Measurements from ENCODE around the gene PLCD1. TPM values are rescaled to one million over a fixed set of nuclear protein-coding genes. Genes with fewer than 3 reads are reported as not detected.

The PLCD1 gene
- total RNA-seq, 1 donor from 2014 or later, result 6.9 TPM

GRCh38 chr3:38000242-38000916, 29.1 kb downstream of the PLCD1 start:
- H3K36me3 Mint-ChIP-seq (ENCODE audit: low read depth), result peaks cover 49% of the 10 kb centered on the region
- DNase-seq (ENCODE audit: low spot score), result no peak
- H3K9me3 Mint-ChIP-seq, result no peaks in the 10 kb centered on the region
- peak overlapping the region; percentile 8 for H3K27ac Mint-ChIP-seq
- peaks cover 39% of the 10 kb centered on the region for H3K4me1 Mint-ChIP-seq (ENCODE audit: low read depth)
- H3K27me3 Mint-ChIP-seq (ENCODE audit: low read depth), result no peaks in the 10 kb centered on the region
- intact Hi-C loops (cut with micrococcal nuclease), result no loop called here
- H3K4me3 Mint-ChIP-seq (ENCODE audit: low read depth), result no peak overlapping the region

DNA sequence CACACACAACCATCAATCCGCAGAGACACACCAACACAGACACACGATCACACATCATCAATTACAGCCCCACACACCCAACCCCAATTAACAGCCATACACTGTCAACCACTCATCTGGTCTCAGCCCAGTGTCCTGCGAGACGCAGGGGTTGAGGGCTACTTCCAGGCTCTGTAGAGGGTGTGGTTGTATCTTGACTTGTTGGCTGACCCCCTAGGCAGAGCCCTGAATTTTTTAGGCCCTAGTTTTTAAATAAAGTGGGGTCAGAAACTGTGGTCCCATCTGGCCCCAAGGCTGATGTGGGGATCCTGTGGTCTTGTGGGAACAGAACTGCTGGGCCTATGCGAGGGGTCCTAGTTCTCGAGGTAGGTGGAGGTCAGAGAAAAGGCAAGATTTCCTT, 29.6 kb downstream of the PLCD1 start:
- H3K36me3 Mint-ChIP-seq (ENCODE audit: low read depth), result peaks cover 45% of the 10 kb centered on the region
- intact Hi-C loops (cut with micrococcal nuclease), result no loop called here
- H3K27me3 Mint-ChIP-seq (ENCODE audit: low read depth), result no peaks in the 10 kb centered on the region
- H3K4me1 Mint-ChIP-seq (ENCODE audit: low read depth), result peaks cover 44% of the 10 kb centered on the region
- DNase-seq (ENCODE audit: low spot score), result no peak
- H3K4me3 Mint-ChIP-seq (ENCODE audit: low read depth), result no peak overlapping the region
- H3K9me3 Mint-ChIP-seq, result no peaks in the 10 kb centered on the region
- H3K27ac Mint-ChIP-seq, result peak overlapping the region; percentile 37

DNA sequence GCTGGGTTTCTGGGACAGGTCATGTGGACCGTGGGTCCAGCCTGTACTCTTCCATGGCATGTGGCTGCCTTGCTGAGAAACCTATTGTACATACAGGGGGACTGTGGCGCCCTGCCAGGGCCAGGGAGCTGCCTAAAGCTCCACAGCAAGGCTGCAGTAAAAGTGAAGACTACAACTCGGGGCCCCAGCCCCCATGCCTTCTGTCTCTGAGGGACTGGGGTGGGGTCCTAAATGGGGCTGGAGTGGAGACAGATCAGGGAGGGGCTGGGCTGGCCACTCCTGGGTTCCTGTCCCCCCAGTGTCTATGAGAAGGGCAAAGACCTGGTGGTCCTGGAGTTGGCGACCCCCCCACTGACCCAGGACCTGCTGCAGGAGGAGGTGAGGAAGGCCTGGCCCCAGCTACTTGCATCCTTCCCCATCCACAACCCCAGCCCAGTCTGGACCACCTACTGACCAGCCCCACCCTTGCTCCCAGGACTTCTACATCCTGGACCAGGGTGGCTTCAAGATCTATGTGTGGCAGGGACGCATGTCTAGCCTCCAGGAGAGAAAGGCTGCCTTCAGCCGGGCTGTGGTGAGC, 31.6 kb downstream of the PLCD1 start:
- H3K27me3 Mint-ChIP-seq (ENCODE audit: low read depth), result no peaks in the 10 kb centered on the region
- DNase-seq (ENCODE audit: low spot score), result no peak
- intact Hi-C loops (cut with micrococcal nuclease), result no loop called here
- peaks cover 35% of the 10 kb centered on the region for H3K36me3 Mint-ChIP-seq (ENCODE audit: low read depth)
- no peaks in the 10 kb centered on the region for H3K9me3 Mint-ChIP-seq
- H3K4me1 Mint-ChIP-seq (ENCODE audit: low read depth), result peaks cover 48% of the 10 kb centered on the region
- H3K27ac Mint-ChIP-seq, result peak overlapping the region; percentile 83
- H3K4me3 Mint-ChIP-seq (ENCODE audit: low read depth), result no peak overlapping the region

DNA sequence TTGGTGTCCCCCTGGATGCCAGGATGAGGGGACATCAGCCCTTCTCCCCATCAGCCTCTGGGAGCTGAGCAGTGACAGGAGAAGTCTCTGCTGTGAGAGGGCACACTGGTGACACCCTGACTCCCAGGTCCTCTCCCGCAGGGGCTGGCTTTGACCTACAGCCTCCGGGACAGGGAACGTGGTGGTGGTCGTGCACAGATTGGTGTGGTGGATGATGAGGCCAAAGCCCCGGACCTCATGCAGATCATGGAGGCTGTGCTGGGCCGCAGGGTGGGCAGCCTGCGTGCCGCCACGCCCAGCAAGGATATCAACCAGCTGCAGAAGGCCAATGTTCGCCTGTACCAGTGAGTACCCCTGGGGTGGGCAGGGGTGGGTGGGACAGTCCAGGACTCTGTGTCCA, 32.1 kb downstream of the PLCD1 start:
- H3K9me3 Mint-ChIP-seq, result no peaks in the 10 kb centered on the region
- intact Hi-C loops (cut with micrococcal nuclease), result no loop called here
- peaks cover 33% of the 10 kb centered on the region for H3K36me3 Mint-ChIP-seq (ENCODE audit: low read depth)
- no peaks in the 10 kb centered on the region for H3K27me3 Mint-ChIP-seq (ENCODE audit: low read depth)
- H3K4me1 Mint-ChIP-seq (ENCODE audit: low read depth), result peaks cover 48% of the 10 kb centered on the region
- H3K27ac Mint-ChIP-seq, result no peak overlapping the region
- DNase-seq (ENCODE audit: low spot score), result no peak
- H3K4me3 Mint-ChIP-seq (ENCODE audit: low read depth), result no peak overlapping the region

GRCh38 chr3:37996785-37997301, 32.6 kb downstream of the PLCD1 start:
- Mint-ChIP-seq H3K9me3 (no peaks in the 10 kb centered on the region), H3K27me3 (ENCODE audit: low read depth) (no peaks in the 10 kb centered on the region), H3K27ac (peak overlapping the region; percentile 69), H3K36me3 (ENCODE audit: low read depth) (peaks cover 32% of the 10 kb centered on the region), H3K4me1 (ENCODE audit: low read depth) (peaks cover 48% of the 10 kb centered on the region), H3K4me3 (ENCODE audit: low read depth) (peak overlapping the region; percentile 38)
- DNase-seq (ENCODE audit: low spot score), result peak; percentile 76
- intact Hi-C loops (cut with micrococcal nuclease), result no loop called here

- H3K9me3 Mint-ChIP-seq, result no peaks in the 10 kb centered on the region
- intact Hi-C loops (cut with micrococcal nuclease), result loop anchor here (2.0 kb wide), 1 partner anchor 141 kb away; the partner anchor contains the start of gene ACAA1
- no peak for DNase-seq (ENCODE audit: low spot score)
- no peaks in the 10 kb centered on the region for H3K27me3 Mint-ChIP-seq (ENCODE audit: low read depth)
- H3K36me3 Mint-ChIP-seq (ENCODE audit: low read depth), result peaks cover 32% of the 10 kb centered on the region
- peaks cover 48% of the 10 kb centered on the region for H3K4me1 Mint-ChIP-seq (ENCODE audit: low read depth)
- H3K4me3 Mint-ChIP-seq (ENCODE audit: low read depth), result peak overlapping the region; percentile 83
- peak overlapping the region; percentile 87 for H3K27ac Mint-ChIP-seq
Measured at GRCh38 chr3:37995652-37996641, 33.5 kb downstream of the PLCD1 start.

- DNase-seq (ENCODE audit: low spot score), result no peak
- intact Hi-C loops (cut with micrococcal nuclease), result loop anchor here (1.0 to 2.0 kb wide), 3 partner anchors 20 to 142 kb away; partner anchors contain the start of gene ACAA1
- Mint-ChIP-seq H3K27me3 (ENCODE audit: low read depth) (no peaks in the 10 kb centered on the region), H3K4me3 (ENCODE audit: low read depth) (peak overlapping the region; percentile 83), H3K9me3 (no peaks in the 10 kb centered on the region), H3K27ac (peak overlapping the region; percentile 87), H3K36me3 (ENCODE audit: low read depth) (peaks cover 23% of the 10 kb centered on the region), H3K4me1 (ENCODE audit: low read depth) (peaks cover 48% of the 10 kb centered on the region)
Measured at GRCh38 chr3:37994639-37994972, 34.8 kb downstream of the PLCD1 start.

DNA sequence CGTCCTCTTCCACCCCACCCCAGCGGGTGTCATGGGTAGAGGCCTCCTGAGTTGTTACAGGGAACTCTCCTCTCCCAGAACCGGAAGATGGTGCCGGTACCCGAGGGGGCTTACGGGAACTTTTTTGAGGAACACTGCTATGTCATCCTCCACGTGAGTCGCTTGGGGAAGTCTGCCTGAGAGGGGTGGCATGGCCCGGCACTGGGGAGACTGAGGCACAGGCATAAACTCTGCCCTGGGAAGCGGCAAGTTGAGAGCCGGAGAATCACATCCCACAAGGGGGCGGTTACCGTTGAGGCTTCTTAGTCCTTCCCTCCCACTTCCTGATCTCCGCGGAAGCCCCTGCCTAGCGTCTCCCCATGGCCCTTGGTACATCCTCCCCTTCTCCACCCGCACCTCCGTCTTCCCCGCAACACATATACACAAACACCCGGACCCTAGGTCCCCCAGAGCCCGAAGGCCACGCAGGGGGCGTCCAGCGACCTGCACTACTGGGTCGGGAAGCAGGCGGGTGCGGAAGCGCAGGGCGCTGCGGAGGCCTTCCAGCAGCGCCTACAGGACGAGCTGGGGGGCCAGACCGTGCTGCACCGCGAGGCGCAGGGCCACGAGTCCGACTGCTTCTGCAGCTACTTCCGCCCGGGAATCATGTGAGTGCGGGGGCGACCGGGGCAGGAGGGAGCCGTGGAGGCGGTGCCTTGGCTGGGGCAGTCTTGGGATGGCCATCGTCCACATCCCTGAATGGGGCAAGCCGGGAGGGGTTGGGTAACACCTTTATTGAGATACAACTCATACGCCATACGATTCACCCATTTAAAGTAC, 35.4 kb downstream of the PLCD1 start:
- H3K4me3 Mint-ChIP-seq (ENCODE audit: low read depth), result peak overlapping the region; percentile 83
- DNase-seq (ENCODE audit: low spot score), result peak; percentile 54
- H3K36me3 Mint-ChIP-seq (ENCODE audit: low read depth), result peaks cover 20% of the 10 kb centered on the region
- H3K4me1 Mint-ChIP-seq (ENCODE audit: low read depth), result peaks cover 43% of the 10 kb centered on the region
- H3K27ac Mint-ChIP-seq, result peak overlapping the region; percentile 87
- no peaks in the 10 kb centered on the region for H3K27me3 Mint-ChIP-seq (ENCODE audit: low read depth)
- H3K9me3 Mint-ChIP-seq, result no peaks in the 10 kb centered on the region
- intact Hi-C loops (cut with micrococcal nuclease), result loop anchor here (1.0 to 2.0 kb wide), 3 partner anchors 20 to 143 kb away; partner anchors contain the start of gene ACAA1

- intact Hi-C loops (cut with micrococcal nuclease), result no loop called here
- H3K4me3 Mint-ChIP-seq (ENCODE audit: low read depth), result peak overlapping the region; percentile 83
- H3K27me3 Mint-ChIP-seq (ENCODE audit: low read depth), result no peaks in the 10 kb centered on the region
- no peak for DNase-seq (ENCODE audit: low spot score)
- H3K36me3 Mint-ChIP-seq (ENCODE audit: low read depth), result peaks cover 20% of the 10 kb centered on the region
- peaks cover 38% of the 10 kb centered on the region for H3K4me1 Mint-ChIP-seq (ENCODE audit: low read depth)
- no peaks in the 10 kb centered on the region for H3K9me3 Mint-ChIP-seq
- peak overlapping the region; percentile 87 for H3K27ac Mint-ChIP-seq
Measured at GRCh38 chr3:37993460-37993819, 36.0 kb downstream of the PLCD1 start.

- Mint-ChIP-seq H3K27ac (no peak overlapping the region), H3K27me3 (ENCODE audit: low read depth) (no peaks in the 10 kb centered on the region), H3K4me1 (ENCODE audit: low read depth) (peaks cover 36% of the 10 kb centered on the region), H3K9me3 (no peaks in the 10 kb centered on the region), H3K36me3 (ENCODE audit: low read depth) (peaks cover 20% of the 10 kb centered on the region), H3K4me3 (ENCODE audit: low read depth) (peak overlapping the region; percentile 83)
- intact Hi-C loops (cut with micrococcal nuclease), result no loop called here
- DNase-seq (ENCODE audit: low spot score), result no peak
Measured at GRCh38 chr3:37993067-37993455, 36.4 kb downstream of the PLCD1 start.

DNA sequence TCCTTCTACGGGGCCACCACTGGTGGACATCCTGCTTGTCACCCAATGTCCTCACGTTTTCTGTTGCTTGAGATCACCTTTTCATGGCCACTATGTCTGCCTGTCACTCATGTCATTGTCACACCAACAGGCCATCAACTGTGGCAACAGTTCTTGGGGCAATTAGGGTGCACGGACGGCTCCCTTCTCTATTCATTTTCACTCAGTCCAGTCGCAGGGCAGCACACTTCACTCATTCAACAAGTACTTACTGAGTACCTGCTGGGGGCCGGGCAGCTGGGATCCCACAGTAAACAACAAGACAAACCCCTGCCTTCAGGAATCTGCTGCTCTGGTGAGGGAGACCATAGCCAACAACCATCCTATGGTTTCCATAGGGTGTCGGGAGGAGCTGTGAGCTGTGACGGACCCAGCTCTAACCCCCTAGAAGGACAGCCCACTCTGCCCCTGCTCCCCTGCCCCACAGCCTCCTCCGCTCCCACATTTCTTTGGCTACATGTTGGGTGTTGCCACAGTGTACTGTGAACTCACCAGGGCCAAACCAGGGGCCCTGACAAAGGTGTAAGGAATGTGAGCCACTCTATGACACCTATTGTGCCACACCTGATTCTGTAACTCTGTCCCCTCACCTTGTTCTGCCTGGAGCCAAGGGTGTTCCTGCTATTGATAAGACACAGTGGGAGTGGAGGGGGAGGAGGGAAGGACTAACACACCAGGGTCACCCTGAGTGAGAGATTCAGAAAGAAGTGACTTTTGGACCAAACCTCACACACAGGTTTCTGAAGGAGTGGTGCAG, 37.0 kb downstream of the PLCD1 start:
- H3K4me3 Mint-ChIP-seq (ENCODE audit: low read depth), result peak overlapping the region; percentile 83
- H3K9me3 Mint-ChIP-seq, result no peaks in the 10 kb centered on the region
- H3K36me3 Mint-ChIP-seq (ENCODE audit: low read depth), result peaks cover 20% of the 10 kb centered on the region
- peaks cover 36% of the 10 kb centered on the region for H3K4me1 Mint-ChIP-seq (ENCODE audit: low read depth)
- intact Hi-C loops (cut with micrococcal nuclease), result no loop called here
- no peaks in the 10 kb centered on the region for H3K27me3 Mint-ChIP-seq (ENCODE audit: low read depth)
- no peak overlapping the region for H3K27ac Mint-ChIP-seq
- no peak for DNase-seq (ENCODE audit: low spot score)
